ENCODE measurements around the gene SHC1. TPM values are rescaled to one million over a fixed set of nuclear protein-coding genes. Genes with fewer than 3 reads are reported as not detected.

Gene SHC1
- total RNA-seq, 1 experiment from 2014 or later, result 107 TPM

DNA sequence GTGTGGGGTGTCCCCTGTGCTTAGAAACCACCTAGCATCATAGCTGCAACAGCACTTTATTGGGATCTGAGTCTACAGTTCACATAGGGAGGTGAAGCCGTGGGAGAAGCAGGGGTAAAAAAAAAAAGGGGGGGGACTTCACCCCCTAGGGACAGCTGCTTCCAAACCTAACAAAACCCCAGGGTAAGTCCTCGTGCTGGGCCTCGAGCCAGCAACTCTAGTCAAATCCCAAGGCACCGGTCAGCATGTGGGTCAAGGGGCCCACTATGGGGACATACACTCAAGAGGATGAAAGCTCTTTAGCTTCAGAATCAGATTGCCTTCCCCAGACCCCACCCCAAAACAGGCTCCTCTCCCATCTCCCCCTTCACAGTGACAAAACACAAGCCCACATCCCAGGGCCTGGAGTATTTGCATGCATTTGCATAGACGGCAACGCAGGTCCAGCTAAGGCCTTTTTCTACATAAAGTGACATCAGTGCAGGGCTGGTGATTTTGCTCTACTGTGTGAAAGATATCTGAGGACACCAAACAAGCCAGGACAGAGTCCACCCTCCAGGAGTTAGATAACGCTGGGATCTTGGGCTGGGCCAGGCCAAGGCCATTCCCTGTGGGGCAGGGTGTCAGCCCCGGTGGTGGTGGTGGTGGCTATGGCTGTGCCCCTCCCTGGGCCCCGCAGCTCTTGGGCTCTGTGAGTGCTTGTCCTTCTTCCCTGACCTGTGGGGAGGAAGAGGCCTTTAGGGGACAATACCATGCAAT, 26.0 kb downstream of the SHC1 start:
- Histone ChIP-seq H3F3A (ENCODE audit: low read length, unreplicated experiment) (no peaks in the 10 kb centered on the region), H3K9ac (ENCODE audit: low read length) (no peak overlapping the region), H3K36me3 (ENCODE audit: low read depth, low read length) (no peaks in the 10 kb centered on the region), H3K9me2 (replicated peaks; ENCODE audit: low read length) (no peaks in the 10 kb centered on the region), H3K9me3 (ENCODE audit: low read length) (no peaks in the 10 kb centered on the region), H2AFZ (ENCODE audit: low read length) (no peak overlapping the region), H4K20me1 (ENCODE audit: low read length) (no peaks in the 10 kb centered on the region), H3K4me3 (ENCODE audit: low read length) (no peak overlapping the region), H3K27me3 (ENCODE audit: low read length) (no peaks in the 10 kb centered on the region), H3K27ac (ENCODE audit: low read length) (no peak overlapping the region), H3K4me1 (ENCODE audit: insufficient read depth, low read length) (peaks cover 6% of the 10 kb centered on the region; the same call in 1 of the 2 replicates), H3K4me2 (ENCODE audit: low read length) (no peak overlapping the region), H3K79me2 (ENCODE audit: low read length) (no peaks in the 10 kb centered on the region)
- no peak for TF ChIP-seq EZH2 (IDR thresholded peaks at IDR 0.05; ENCODE audit: low read length, unreplicated experiment)
- TF ChIP-seq, protein P1, sequence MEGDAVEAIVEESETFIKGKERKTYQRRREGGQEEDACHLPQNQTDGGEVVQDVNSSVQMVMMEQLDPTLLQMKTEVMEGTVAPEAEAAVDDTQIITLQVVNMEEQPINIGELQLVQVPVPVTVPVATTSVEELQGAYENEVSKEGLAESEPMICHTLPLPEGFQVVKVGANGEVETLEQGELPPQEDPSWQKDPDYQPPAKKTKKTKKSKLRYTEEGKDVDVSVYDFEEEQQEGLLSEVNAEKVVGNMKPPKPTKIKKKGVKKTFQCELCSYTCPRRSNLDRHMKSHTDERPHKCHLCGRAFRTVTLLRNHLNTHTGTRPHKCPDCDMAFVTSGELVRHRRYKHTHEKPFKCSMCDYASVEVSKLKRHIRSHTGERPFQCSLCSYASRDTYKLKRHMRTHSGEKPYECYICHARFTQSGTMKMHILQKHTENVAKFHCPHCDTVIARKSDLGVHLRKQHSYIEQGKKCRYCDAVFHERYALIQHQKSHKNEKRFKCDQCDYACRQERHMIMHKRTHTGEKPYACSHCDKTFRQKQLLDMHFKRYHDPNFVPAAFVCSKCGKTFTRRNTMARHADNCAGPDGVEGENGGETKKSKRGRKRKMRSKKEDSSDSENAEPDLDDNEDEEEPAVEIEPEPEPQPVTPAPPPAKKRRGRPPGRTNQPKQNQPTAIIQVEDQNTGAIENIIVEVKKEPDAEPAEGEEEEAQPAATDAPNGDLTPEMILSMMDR (conservative IDR thresholded peaks at IDR 0.05; ENCODE audit: low read depth, low read length), result no peak
- no TSS peak for BruUV-seq (replicated peaks)
- no peak for ATAC-seq
- no peak for DNase-seq
- CTCF ChIA-PET, result interaction anchor here (0.5 to 1.3 kb wide), 7 partner anchors 11 to 433 kb away, joined by 3 to 8 read pairs (median 5); partner anchors contain the start of gene PBXIP1
- POLR2A ChIA-PET (ENCODE audit: unreplicated experiment), result no interaction called here
- intact Hi-C loops (cut with micrococcal nuclease), result no loop called here

- Histone ChIP-seq H3K4me1 (ENCODE audit: insufficient read depth, low read length) (peaks cover 7% of the 10 kb centered on the region), H3K27me3 (ENCODE audit: low read length) (no peaks in the 10 kb centered on the region), H3K9me2 (replicated peaks; ENCODE audit: low read length) (no peaks in the 10 kb centered on the region), H3K36me3 (ENCODE audit: low read depth, low read length) (no peaks in the 10 kb centered on the region), H3K9ac (ENCODE audit: low read length) (no peak overlapping the region), H4K20me1 (ENCODE audit: low read length) (no peaks in the 10 kb centered on the region), H3K79me2 (ENCODE audit: low read length) (no peaks in the 10 kb centered on the region), H3K4me2 (ENCODE audit: low read length) (no peak overlapping the region), H3K27ac (ENCODE audit: low read length) (no peak overlapping the region), H2AFZ (ENCODE audit: low read length) (no peak overlapping the region), H3K9me3 (ENCODE audit: low read length) (no peaks in the 10 kb centered on the region), H3K4me3 (ENCODE audit: low read length) (no peak overlapping the region), H3F3A (ENCODE audit: low read length, unreplicated experiment) (no peaks in the 10 kb centered on the region)
- no TSS peak for BruUV-seq (replicated peaks)
- DNase-seq (peak; percentile 64), ATAC-seq (peak; percentile 83)
- CTCF ChIA-PET, result interaction anchor here (0.5 to 1.3 kb wide), 7 partner anchors 12 to 432 kb away, joined by 3 to 8 read pairs (median 5); partner anchors contain the start of gene PBXIP1
- POLR2A ChIA-PET (ENCODE audit: unreplicated experiment), result no interaction called here
- TF ChIP-seq EZH2 (IDR thresholded peaks at IDR 0.05; ENCODE audit: low read length, unreplicated experiment), result no peak
- TF ChIP-seq, protein P1 (conservative IDR thresholded peaks at IDR 0.05; ENCODE audit: low read depth, low read length), result peak; percentile 97
- no peak for TF ChIP-seq EZH2phosphoT487 (IDR thresholded peaks at IDR 0.05; ENCODE audit: borderline replicate concordance, low read length)
- intact Hi-C loops (cut with micrococcal nuclease), result no loop called here
Observed at GRCh38 chr1:154943649-154944400, 26.7 kb downstream of the SHC1 start.
